ENCODE data around the gene RAB37.

GRCh38 chr17:74690409-74690825 is 46.6 kb upstream of the RAB37 start:
- TF ChIP-seq GATA2 (IDR thresholded peaks at IDR 0.05; ENCODE audit: low read depth, low read length) (no peak), GATA3 (IDR thresholded peaks at IDR 0.05; ENCODE audit: low read depth, low read length) (no peak)

All from SH-SY5Y (cell line).